IPS-NIHi7 (cell line): ENCODE measurements around the gene KCNT1.

Experiments used
- DNase-seq: peaks from one replicate; pipeline ENCODE4 v3.0.0; 2012; ENCODE audit warnings: mixed read lengths; ENCODE audit errors: extremely low spot score

KCNT1 gene

DNA sequence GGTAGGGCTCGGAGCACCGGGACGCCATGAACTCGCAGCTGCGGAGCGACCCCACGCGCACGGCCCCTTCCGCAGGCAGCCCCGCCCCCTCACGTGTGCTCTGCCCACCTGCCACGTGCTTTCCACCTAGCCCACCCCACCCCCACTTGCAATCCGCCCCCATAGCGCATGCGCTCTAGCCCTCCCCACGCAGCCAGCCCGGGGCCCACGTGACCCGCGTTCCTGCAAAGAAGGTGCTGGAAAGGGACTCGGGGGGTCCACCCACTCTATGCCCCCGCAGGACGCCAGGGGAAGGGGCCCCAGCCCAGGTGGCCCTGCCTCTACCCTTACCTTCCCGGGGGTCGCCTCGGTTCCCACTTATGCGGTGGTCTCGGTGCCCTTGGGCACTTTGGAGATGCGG lies 2.5 kb upstream of the KCNT1 start, which contains the start of gene SOHLH1:
SOHLH1 (minus strand) TSS at position 42 of the 400 bp plus-strand sequence; CDS start at position 28, 14 bp downstream.
- no peak for DNase-seq

- DNase-seq: no peak
These were observed 1.5 kb upstream of the KCNT1 start for GRCh38 chr9:135700525-135700924.

DNA sequence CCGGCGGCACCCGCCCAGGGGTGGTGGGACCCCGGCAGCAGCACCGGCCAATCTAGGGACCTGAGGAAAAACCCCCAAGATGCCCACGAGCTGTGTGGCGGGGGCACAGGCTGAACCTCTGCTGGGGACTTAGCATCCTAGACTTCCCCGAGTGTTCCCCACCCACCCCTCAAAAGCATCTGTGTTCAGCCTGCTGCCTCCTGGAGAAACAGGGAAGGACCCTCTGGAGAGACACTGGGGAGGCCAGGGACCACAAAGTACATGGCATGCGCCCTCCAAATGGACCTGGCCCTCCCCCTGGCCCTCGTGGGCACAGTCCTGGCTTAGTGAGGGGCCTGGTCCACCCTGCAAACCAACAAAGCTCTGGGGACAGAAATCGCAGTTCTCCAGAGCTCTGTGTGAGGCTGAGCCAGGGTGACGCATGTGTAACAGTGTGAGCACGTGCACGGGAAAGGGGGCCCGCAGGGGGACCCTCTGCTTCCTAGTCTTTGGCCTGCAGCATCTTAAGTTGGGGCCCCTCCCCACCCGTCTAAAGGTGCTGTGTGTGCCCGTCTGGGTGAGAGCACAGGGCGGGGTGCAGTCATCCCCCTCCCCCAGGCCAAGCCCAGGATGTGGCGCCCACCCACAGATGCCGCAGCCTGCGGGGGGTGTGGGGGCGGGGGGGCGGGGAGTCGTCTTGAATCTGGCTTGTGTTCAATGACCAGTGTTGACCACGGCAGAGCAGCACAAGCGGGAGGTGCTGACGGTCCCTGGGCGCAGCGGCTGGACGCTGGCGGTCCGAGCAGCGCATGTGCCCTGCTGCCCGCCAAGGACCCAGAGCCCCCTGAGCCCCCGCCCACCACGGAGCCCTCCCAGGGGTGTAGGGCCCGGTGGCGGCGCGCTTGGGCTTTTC lies 672 bp upstream of the KCNT1 start:
- peak; percentile 31 for DNase-seq

- peak; percentile 64 for DNase-seq
These were observed 1.7 kb downstream of the KCNT1 start for GRCh38 chr9:135703726-135704125.

DNA sequence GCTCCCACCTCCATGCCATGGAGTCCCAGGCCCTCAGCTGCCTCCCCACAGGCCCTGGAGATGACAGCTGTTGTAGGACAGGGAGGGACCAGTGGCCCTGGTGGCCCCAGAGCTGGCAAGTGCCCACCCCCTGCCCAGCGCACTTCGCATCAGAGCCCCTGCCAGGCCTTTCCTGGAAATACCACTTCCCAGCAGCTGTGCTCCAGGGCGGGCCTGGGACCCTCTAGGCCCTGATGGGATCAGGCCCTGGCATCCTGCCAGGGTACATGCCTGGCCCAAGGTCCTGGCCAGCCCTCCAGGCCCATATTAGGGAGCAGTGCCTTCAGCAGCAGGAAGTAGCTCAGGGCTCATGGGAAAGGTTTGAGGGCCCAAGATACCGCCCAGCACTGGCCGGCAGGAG lies 2.5 kb downstream of the KCNT1 start:
- no peak for DNase-seq

GRCh38 chr9:135705376-135705775 lies 3.4 kb downstream of the KCNT1 start:
- no peak for DNase-seq

- DNase-seq: no peak
These were observed 4.3 kb downstream of the KCNT1 start for GRCh38 chr9:135706288-135706687.

- DNase-seq: no peak
These were observed 5.5 kb downstream of the KCNT1 start for GRCh38 chr9:135707252-135708138.

GRCh38 chr9:135708164-135708563 lies 6.2 kb downstream of the KCNT1 start:
- no peak for DNase-seq

DNA sequence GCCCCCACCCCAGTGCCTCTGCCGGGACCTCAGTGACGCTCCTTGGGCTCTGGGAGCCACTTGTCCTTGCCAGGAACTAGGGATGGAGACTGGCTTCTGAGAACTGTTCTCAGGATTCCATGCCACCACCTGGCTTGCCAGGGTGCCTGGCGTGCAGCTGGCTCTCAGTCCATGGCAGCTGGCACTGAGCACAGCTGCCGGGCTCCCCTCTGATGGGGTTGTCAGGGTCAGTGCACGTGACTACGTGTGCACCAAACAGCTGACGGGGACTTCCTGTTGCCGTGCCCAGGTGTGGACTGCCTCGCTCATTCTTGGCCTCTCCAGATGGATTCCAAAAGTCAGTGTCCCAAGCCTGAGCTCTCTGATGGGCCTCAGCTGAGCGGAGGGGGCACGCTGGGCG lies 9.4 kb downstream of the KCNT1 start:
- DNase-seq: no peak

GRCh38 chr9:135711881-135712280 lies 9.9 kb downstream of the KCNT1 start:
- DNase-seq: no peak

GRCh38 chr9:135712613-135713295 lies 10.8 kb downstream of the KCNT1 start:
- DNase-seq: no peak

GRCh38 chr9:135714242-135715055 lies 12.5 kb downstream of the KCNT1 start:
- peak; percentile 79 for DNase-seq

GRCh38 chr9:135715056-135715595 lies 13.1 kb downstream of the KCNT1 start:
- no peak for DNase-seq

DNA sequence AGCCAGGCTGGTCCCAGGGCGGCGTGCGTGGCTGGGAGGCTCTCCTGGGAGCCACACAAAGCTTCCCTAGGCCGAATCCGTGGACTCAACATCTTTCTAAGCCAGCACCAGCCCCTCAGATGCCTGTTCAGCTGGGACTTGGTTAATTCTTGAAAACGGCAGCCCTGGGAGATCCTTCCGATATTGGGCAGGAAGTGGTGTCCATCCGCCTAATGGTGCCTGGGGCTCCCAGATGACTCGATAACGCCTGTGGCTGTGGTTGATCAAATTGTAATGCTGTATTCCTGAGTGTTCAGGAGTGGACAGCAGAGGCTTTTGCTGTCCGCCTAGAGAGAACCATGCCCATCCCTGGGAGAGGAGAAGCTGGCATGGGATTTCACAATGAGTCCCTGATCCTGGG lies 14.1 kb downstream of the KCNT1 start:
- no peak for DNase-seq

DNA sequence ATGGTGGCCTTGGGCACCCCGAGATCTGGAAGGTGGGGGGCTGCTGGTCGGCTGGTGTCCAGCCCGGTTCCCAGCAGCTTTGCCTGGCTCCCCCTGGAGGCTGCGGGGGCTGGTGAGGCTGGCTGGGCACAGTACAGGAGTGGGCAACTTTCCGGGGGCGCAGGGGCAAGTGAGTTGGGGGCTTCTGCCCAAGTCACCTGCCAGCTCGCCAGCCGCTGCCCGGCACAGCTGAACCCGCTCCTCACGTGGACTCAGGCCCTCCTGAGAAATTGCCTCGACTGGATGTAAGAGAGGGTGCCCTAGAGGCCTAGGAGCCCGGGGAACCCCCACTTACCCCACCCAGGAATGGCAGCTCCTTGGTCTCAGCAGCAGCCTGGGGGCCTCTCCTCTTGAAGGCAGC lies 15.4 kb downstream of the KCNT1 start:
- DNase-seq: no peak

GRCh38 chr9:135718616-135719015 lies 16.6 kb downstream of the KCNT1 start:
- DNase-seq: no peak

GRCh38 chr9:135719472-135719871 lies 17.5 kb downstream of the KCNT1 start:
- DNase-seq: no peak

DNA sequence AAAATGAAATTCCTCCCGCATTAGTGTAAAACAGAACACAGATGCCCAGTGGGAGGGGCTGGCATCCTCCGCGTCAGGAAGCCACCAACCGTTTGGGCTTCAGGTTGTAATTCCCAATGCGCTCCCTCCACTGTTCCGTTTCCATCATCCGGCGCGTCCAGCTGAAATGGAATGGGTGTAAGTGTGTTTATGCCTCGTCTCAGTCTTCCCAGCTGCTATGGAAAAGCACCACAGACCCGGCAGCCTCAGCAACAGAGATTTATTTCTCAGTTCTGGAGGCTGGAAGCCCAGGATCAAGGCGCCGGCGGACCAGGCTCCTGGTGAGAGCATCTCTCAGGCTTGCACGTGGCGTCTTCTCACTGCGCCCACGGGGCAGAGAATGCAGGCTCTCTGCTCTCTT lies 20.4 kb downstream of the KCNT1 start:
- no peak for DNase-seq

- DNase-seq: no peak
These were observed 22.3 kb downstream of the KCNT1 start for GRCh38 chr9:135724186-135724787.
